ENCODE results near the gene ACP7.

GRCh38 chr19:39111593-39112199, 27.5 kb downstream of the ACP7 start:
- TF ChIP-seq GATA3 (IDR thresholded peaks at IDR 0.05; ENCODE audit: low read depth, low read length), result no peak
- TF ChIP-seq GATA2 (IDR thresholded peaks at IDR 0.05; ENCODE audit: low read depth, low read length), result no peak
